H1 (cell line): Measurements from ENCODE around the gene IL7R. TPM values are rescaled to one million over a fixed set of nuclear protein-coding genes. Genes with fewer than 3 reads are reported as not detected.

Source experiments
- KDM1A ChIP-seq: fragments of 200-600, 300-600 bp; sonication (generic); IDR thresholded peaks from 2 replicates; pipeline ENCODE4 v1.7.1; 2016; ENCODE audit warnings: mild to moderate bottlenecking, low read length, borderline replicate concordance
- SUZ12 ChIP-seq: fragments of 200-600 bp; sonication (generic); IDR thresholded peaks from 2 replicates; pipeline ENCODE4 v1.6.1; 2012; ENCODE audit warnings: mild to moderate bottlenecking, inconsistent platforms, low read length, moderate library complexity, mixed read lengths
- polyA plus RNA-seq, 7 experiments: library from polyadenylated mRNA; depleted of rRNA in 3 of 7; stranded (reverse) in 5 of 7; unstranded in 2 of 7; fragments of >200 nt in 5 of 7; fragments of 200-250 nt in 2 of 7; gene quantifications; 1 replicate in 5 of 7; 2 replicates in 1 of 7; 4 replicates in 1 of 7; pipeline versions ENCODE4 v1.2.1 to v1.2.3, GENCODE V29; 2011 to 2013; ENCODE audit warnings: missing spikeins in 2 of 7, mixed read lengths in 2 of 7
- total RNA-seq: library from RNA; stranded (reverse); fragmentation: NEBNext Ultra II Directional; extraction: Animal tissue kit (Norgen Biotek cat#: 25700); gene quantifications from 2 replicates; pipeline ENCODE4 v1.2.1, GENCODE V29; 2021
- TF ChIP-seq, protein P1 (sequence below): fragments of 300-600 bp; sonication (generic); IDR thresholded peaks from 2 replicates; pipeline ENCODE4 v1.7.1; 2012; ENCODE audit warnings: low read length, moderate library complexity, mild to moderate bottlenecking, inconsistent platforms; ENCODE audit not compliant: insufficient replicate concordance
- TF ChIP-seq, protein P2 (sequence below): IDR thresholded peaks from 2 replicates; pipeline ENCODE4 v1.6.1; 2012; ENCODE audit warnings: low read length, inconsistent platforms

Gene IL7R
- total and polyA plus RNA-seq, 2 of the 8 experiments (the other 6 are each of a cell fraction or from before 2014, with no cell fraction given), result not detected

DNA sequence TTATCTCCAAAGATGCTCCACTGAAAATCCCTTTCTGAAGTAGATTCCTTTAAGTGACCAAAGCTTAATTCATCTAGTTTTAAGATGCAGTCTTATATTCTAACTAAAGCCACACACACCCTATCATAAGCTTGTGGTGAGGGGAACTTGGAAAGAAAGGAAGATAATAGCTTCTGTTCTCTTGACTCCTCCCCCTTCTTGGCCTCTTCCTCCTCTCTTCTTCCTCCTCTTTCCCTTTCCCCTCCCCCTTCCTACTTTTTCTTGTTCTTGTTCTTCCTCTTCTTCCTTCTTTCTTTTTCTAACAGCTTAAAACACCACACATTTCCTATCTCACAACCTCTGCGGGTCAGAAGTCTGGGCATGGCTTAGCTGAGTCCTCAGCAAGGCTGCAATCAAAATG lies 23.5 kb downstream of the IL7R start (continued):
- TF ChIP-seq, protein P1, sequence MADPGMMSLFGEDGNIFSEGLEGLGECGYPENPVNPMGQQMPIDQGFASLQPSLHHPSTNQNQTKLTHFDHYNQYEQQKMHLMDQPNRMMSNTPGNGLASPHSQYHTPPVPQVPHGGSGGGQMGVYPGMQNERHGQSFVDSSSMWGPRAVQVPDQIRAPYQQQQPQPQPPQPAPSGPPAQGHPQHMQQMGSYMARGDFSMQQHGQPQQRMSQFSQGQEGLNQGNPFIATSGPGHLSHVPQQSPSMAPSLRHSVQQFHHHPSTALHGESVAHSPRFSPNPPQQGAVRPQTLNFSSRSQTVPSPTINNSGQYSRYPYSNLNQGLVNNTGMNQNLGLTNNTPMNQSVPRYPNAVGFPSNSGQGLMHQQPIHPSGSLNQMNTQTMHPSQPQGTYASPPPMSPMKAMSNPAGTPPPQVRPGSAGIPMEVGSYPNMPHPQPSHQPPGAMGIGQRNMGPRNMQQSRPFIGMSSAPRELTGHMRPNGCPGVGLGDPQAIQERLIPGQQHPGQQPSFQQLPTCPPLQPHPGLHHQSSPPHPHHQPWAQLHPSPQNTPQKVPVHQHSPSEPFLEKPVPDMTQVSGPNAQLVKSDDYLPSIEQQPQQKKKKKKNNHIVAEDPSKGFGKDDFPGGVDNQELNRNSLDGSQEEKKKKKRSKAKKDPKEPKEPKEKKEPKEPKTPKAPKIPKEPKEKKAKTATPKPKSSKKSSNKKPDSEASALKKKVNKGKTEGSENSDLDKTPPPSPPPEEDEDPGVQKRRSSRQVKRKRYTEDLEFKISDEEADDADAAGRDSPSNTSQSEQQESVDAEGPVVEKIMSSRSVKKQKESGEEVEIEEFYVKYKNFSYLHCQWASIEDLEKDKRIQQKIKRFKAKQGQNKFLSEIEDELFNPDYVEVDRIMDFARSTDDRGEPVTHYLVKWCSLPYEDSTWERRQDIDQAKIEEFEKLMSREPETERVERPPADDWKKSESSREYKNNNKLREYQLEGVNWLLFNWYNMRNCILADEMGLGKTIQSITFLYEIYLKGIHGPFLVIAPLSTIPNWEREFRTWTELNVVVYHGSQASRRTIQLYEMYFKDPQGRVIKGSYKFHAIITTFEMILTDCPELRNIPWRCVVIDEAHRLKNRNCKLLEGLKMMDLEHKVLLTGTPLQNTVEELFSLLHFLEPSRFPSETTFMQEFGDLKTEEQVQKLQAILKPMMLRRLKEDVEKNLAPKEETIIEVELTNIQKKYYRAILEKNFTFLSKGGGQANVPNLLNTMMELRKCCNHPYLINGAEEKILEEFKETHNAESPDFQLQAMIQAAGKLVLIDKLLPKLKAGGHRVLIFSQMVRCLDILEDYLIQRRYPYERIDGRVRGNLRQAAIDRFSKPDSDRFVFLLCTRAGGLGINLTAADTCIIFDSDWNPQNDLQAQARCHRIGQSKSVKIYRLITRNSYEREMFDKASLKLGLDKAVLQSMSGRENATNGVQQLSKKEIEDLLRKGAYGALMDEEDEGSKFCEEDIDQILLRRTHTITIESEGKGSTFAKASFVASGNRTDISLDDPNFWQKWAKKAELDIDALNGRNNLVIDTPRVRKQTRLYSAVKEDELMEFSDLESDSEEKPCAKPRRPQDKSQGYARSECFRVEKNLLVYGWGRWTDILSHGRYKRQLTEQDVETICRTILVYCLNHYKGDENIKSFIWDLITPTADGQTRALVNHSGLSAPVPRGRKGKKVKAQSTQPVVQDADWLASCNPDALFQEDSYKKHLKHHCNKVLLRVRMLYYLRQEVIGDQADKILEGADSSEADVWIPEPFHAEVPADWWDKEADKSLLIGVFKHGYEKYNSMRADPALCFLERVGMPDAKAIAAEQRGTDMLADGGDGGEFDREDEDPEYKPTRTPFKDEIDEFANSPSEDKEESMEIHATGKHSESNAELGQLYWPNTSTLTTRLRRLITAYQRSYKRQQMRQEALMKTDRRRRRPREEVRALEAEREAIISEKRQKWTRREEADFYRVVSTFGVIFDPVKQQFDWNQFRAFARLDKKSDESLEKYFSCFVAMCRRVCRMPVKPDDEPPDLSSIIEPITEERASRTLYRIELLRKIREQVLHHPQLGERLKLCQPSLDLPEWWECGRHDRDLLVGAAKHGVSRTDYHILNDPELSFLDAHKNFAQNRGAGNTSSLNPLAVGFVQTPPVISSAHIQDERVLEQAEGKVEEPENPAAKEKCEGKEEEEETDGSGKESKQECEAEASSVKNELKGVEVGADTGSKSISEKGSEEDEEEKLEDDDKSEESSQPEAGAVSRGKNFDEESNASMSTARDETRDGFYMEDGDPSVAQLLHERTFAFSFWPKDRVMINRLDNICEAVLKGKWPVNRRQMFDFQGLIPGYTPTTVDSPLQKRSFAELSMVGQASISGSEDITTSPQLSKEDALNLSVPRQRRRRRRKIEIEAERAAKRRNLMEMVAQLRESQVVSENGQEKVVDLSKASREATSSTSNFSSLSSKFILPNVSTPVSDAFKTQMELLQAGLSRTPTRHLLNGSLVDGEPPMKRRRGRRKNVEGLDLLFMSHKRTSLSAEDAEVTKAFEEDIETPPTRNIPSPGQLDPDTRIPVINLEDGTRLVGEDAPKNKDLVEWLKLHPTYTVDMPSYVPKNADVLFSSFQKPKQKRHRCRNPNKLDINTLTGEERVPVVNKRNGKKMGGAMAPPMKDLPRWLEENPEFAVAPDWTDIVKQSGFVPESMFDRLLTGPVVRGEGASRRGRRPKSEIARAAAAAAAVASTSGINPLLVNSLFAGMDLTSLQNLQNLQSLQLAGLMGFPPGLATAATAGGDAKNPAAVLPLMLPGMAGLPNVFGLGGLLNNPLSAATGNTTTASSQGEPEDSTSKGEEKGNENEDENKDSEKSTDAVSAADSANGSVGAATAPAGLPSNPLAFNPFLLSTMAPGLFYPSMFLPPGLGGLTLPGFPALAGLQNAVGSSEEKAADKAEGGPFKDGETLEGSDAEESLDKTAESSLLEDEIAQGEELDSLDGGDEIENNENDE, result no peak
- TF ChIP-seq SUZ12 (no peak), KDM1A (no peak)
- TF ChIP-seq, protein P2, sequence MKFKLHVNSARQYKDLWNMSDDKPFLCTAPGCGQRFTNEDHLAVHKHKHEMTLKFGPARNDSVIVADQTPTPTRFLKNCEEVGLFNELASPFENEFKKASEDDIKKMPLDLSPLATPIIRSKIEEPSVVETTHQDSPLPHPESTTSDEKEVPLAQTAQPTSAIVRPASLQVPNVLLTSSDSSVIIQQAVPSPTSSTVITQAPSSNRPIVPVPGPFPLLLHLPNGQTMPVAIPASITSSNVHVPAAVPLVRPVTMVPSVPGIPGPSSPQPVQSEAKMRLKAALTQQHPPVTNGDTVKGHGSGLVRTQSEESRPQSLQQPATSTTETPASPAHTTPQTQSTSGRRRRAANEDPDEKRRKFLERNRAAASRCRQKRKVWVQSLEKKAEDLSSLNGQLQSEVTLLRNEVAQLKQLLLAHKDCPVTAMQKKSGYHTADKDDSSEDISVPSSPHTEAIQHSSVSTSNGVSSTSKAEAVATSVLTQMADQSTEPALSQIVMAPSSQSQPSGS, result no peak
